HUES6 (cell line): ENCODE results near the gene DUSP9.

ENCODE experiments used
- H3K27ac ChIP-seq: 2 replicates; pipeline ENCODE4 v1.7.0; 2013; ENCODE audit warnings: low read depth, mild to moderate bottlenecking, low read length, inconsistent platforms
- H3K27me3 ChIP-seq: 2 replicates; pipeline ENCODE4 v1.6.1; 2013; ENCODE audit warnings: low read length; ENCODE audit not compliant: control insufficient read depth, insufficient read depth
- H3K36me3 ChIP-seq: 2 replicates; pipeline ENCODE4 v1.6.1; 2013; ENCODE audit warnings: low read length; ENCODE audit not compliant: control insufficient read depth, insufficient read depth
- H3K4me1 ChIP-seq: 2 replicates; pipeline ENCODE4 v1.6.1; 2013; ENCODE audit warnings: low read length; ENCODE audit not compliant: control insufficient read depth, insufficient read depth
- H3K4me3 ChIP-seq: 2 replicates; pipeline ENCODE4 v1.5.1; 2013; ENCODE audit warnings: low read depth, low read length
- H3K9ac ChIP-seq: one replicate; pipeline ENCODE4 v1.6.1; 2013; ENCODE audit warnings: mild to moderate bottlenecking, low read length
- H3K9me3 ChIP-seq: 2 replicates; pipeline ENCODE4 v1.6.1; 2013; ENCODE audit warnings: low read depth, low read length; ENCODE audit not compliant: control insufficient read depth, insufficient read depth

The DUSP9 gene

GRCh38 chrX:153606503-153606902 lies 40.5 kb upstream of the DUSP9 start:
- H3K36me3 ChIP-seq = no peaks in the 10 kb centered on the region
- H3K4me1 ChIP-seq = no peaks in the 10 kb centered on the region
- H3K9me3 ChIP-seq = peaks cover 11% of the 10 kb centered on the region; the same call in 1 of the 2 replicates
- H3K27me3 ChIP-seq = peaks cover 55% of the 10 kb centered on the region
- no peak overlapping the region for H3K9ac ChIP-seq
- no peak overlapping the region for H3K4me3 ChIP-seq
- no peak overlapping the region for H3K27ac ChIP-seq

- H3K27ac ChIP-seq = no peak overlapping the region
- no peaks in the 10 kb centered on the region for H3K36me3 ChIP-seq
- H3K9me3 ChIP-seq = peaks cover 8% of the 10 kb centered on the region; the same call in 1 of the 2 replicates
These were observed 38.6 kb upstream of the DUSP9 start for GRCh38 chrX:153608376-153608775.

GRCh38 chrX:153608806-153609205 lies 38.2 kb upstream of the DUSP9 start:
- no peaks in the 10 kb centered on the region for H3K4me1 ChIP-seq
- H3K9ac ChIP-seq = no peak overlapping the region
- H3K4me3 ChIP-seq = no peak overlapping the region
- no peak overlapping the region for H3K27ac ChIP-seq
- no peaks in the 10 kb centered on the region for H3K36me3 ChIP-seq
- H3K27me3 ChIP-seq = peaks cover 69% of the 10 kb centered on the region
- H3K9me3 ChIP-seq = peaks cover 9% of the 10 kb centered on the region; the same call in 1 of the 2 replicates

More at GRCh38 chrX:153608376-153608775, 38.6 kb upstream of the DUSP9 start:
- Histone ChIP-seq H3K4me3 (no peak overlapping the region), H3K27me3 (peaks cover 69% of the 10 kb centered on the region), H3K4me1 (no peaks in the 10 kb centered on the region), H3K9ac (no peak overlapping the region)

GRCh38 chrX:153609917-153610835 lies 36.8 kb upstream of the DUSP9 start:
- Histone ChIP-seq H3K4me1 (no peaks in the 10 kb centered on the region), H3K27me3 (peaks cover 82% of the 10 kb centered on the region), H3K27ac (no peak overlapping the region), H3K9me3 (peaks cover 15% of the 10 kb centered on the region; the same call in 1 of the 2 replicates), H3K36me3 (no peaks in the 10 kb centered on the region), H3K9ac (no peak overlapping the region), H3K4me3 (peak overlapping the region; percentile 45)

- H3K4me3 ChIP-seq = peak overlapping the region; percentile 45; the same call in 1 of the 2 replicates
- no peak overlapping the region for H3K27ac ChIP-seq
- H3K9me3 ChIP-seq = peaks cover 15% of the 10 kb centered on the region; the same call in 1 of the 2 replicates
- no peaks in the 10 kb centered on the region for H3K36me3 ChIP-seq
- H3K27me3 ChIP-seq = peaks cover 86% of the 10 kb centered on the region
- H3K9ac ChIP-seq = no peak overlapping the region
- H3K4me1 ChIP-seq = no peaks in the 10 kb centered on the region
These were observed 36.2 kb upstream of the DUSP9 start for GRCh38 chrX:153610836-153611213.

- H3K9me3 ChIP-seq = peaks cover 12% of the 10 kb centered on the region; the same call in 1 of the 2 replicates
- peaks cover 88% of the 10 kb centered on the region for H3K27me3 ChIP-seq
- no peak overlapping the region for H3K4me3 ChIP-seq
- H3K4me1 ChIP-seq = no peaks in the 10 kb centered on the region
- no peaks in the 10 kb centered on the region for H3K36me3 ChIP-seq
- no peak overlapping the region for H3K9ac ChIP-seq
- no peak overlapping the region for H3K27ac ChIP-seq
These were observed 35.5 kb upstream of the DUSP9 start for GRCh38 chrX:153611298-153612095.

- Histone ChIP-seq H3K27ac (no peak overlapping the region), H3K4me3 (no peak overlapping the region), H3K9ac (no peak overlapping the region)
These were observed 34.6 kb upstream of the DUSP9 start for GRCh38 chrX:153612413-153612812.

GRCh38 chrX:153614818-153615217 lies 32.2 kb upstream of the DUSP9 start:
- no peaks in the 10 kb centered on the region for H3K36me3 ChIP-seq
- H3K9me3 ChIP-seq = peaks cover 7% of the 10 kb centered on the region; the same call in 1 of the 2 replicates
- no peak overlapping the region for H3K27ac ChIP-seq
- H3K27me3 ChIP-seq = peaks cover 84% of the 10 kb centered on the region
- no peak overlapping the region for H3K9ac ChIP-seq
- H3K4me3 ChIP-seq = no peak overlapping the region
- H3K4me1 ChIP-seq = no peaks in the 10 kb centered on the region

More at GRCh38 chrX:153612413-153612812, 34.6 kb upstream of the DUSP9 start:
- Histone ChIP-seq H3K27me3 (peaks cover 88% of the 10 kb centered on the region), H3K4me1 (no peaks in the 10 kb centered on the region), H3K9me3 (peaks cover 10% of the 10 kb centered on the region; the same call in 1 of the 2 replicates), H3K36me3 (no peaks in the 10 kb centered on the region)

- no peaks in the 10 kb centered on the region for H3K36me3 ChIP-seq
- H3K4me1 ChIP-seq = no peaks in the 10 kb centered on the region
- H3K27ac ChIP-seq = no peak overlapping the region
- H3K4me3 ChIP-seq = no peak overlapping the region
- H3K9ac ChIP-seq = no peak overlapping the region
- H3K9me3 ChIP-seq = peaks cover 20% of the 10 kb centered on the region; the same call in 1 of the 2 replicates
- peaks cover 38% of the 10 kb centered on the region for H3K27me3 ChIP-seq
These were observed 26.4 kb upstream of the DUSP9 start for GRCh38 chrX:153620576-153620975.

- no peaks in the 10 kb centered on the region for H3K4me1 ChIP-seq
These were observed 24.9 kb upstream of the DUSP9 start for GRCh38 chrX:153621949-153622598.

More at GRCh38 chrX:153621949-153622598, 24.9 kb upstream of the DUSP9 start:
- Histone ChIP-seq H3K36me3 (no peaks in the 10 kb centered on the region), H3K27ac (no peak overlapping the region), H3K9ac (no peak overlapping the region), H3K9me3 (peaks cover 20% of the 10 kb centered on the region; the same call in 1 of the 2 replicates), H3K27me3 (peaks cover 23% of the 10 kb centered on the region), H3K4me3 (no peak overlapping the region)
